ENCODE results near the gene SPAG17.

DNA sequence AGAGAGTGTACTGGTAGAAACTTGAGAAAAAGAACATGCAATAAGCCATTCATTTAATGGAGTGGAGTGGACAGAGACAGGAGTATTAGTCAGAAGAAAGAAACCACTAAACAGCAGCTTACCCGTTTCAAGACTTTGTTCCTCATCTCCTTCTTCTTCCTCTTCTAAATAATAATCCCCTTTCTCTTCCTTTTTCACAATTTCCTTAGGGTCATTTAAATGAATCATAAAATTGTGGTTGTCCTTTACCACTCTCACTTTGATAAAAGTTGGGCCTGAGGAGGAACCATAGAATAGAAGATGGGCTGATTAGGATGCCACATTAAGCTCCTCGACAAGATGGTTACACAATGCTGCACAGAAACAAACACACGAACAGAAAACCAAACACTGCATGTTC, 145.9 kb downstream of the SPAG17 start:
- TF ChIP-seq, protein P1, sequence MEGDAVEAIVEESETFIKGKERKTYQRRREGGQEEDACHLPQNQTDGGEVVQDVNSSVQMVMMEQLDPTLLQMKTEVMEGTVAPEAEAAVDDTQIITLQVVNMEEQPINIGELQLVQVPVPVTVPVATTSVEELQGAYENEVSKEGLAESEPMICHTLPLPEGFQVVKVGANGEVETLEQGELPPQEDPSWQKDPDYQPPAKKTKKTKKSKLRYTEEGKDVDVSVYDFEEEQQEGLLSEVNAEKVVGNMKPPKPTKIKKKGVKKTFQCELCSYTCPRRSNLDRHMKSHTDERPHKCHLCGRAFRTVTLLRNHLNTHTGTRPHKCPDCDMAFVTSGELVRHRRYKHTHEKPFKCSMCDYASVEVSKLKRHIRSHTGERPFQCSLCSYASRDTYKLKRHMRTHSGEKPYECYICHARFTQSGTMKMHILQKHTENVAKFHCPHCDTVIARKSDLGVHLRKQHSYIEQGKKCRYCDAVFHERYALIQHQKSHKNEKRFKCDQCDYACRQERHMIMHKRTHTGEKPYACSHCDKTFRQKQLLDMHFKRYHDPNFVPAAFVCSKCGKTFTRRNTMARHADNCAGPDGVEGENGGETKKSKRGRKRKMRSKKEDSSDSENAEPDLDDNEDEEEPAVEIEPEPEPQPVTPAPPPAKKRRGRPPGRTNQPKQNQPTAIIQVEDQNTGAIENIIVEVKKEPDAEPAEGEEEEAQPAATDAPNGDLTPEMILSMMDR (IDR thresholded peaks at IDR 0.05) = no peak
- no peak for TF ChIP-seq POLR2A (IDR thresholded peaks at IDR 0.05)

Measured in Peyer's patch (tissue), 4 donors.